GM18951 (cell line): ENCODE measurements around the gene PPM1N.

Experiments
- POLR2A ChIP-seq: IDR thresholded peaks from 4 replicates; pipeline ENCODE4 v1.6.1; 2011; ENCODE audit warnings: mild to moderate bottlenecking; ENCODE audit not compliant: insufficient read length, insufficient read depth; ENCODE audit errors: extremely low read depth
- in situ Hi-C: fragments of 300-500 bp; cut with MboI; formaldehyde crosslinking; loops from one replicate; pipeline ENCODE4 v1.12.0; 2022; ENCODE audit warnings: low sequenced_read_pairs, mixed read lengths, inconsistent platforms; ENCODE audit not compliant: unreplicated experiment

The PPM1N gene

GRCh38 chr19:45498411-45499195 is at the start of gene PPM1N:
TSS of gene PPM1N (plus strand) at chr19:45498443. CDS start at chr19:45498473, 30 bp downstream.
- peak; percentile 24 for TF ChIP-seq POLR2A
- in situ Hi-C loops = no loop called here

- in situ Hi-C loops = no loop called here
- TF ChIP-seq POLR2A = no peak
These were observed 49.4 kb upstream of the PPM1N start for GRCh38 chr19:45448887-45449299.

- in situ Hi-C loops = no loop called here
- no peak for TF ChIP-seq POLR2A
These were observed 48.3 kb upstream of the PPM1N start for GRCh38 chr19:45450012-45450333.

GRCh38 chr19:45451131-45451849 is 47.0 kb upstream of the PPM1N start:
- in situ Hi-C loops = no loop called here
- no peak for TF ChIP-seq POLR2A

GRCh38 chr19:45451850-45452387 is 46.3 kb upstream of the PPM1N start:
- TF ChIP-seq POLR2A = no peak
- in situ Hi-C loops = no loop called here

GRCh38 chr19:45455707-45456499 is 42.3 kb upstream of the PPM1N start:
- TF ChIP-seq POLR2A = no peak
- in situ Hi-C loops = no loop called here

- TF ChIP-seq POLR2A = no peak
- in situ Hi-C loops = no loop called here
These were observed 41.8 kb upstream of the PPM1N start for GRCh38 chr19:45456500-45456815.

- no peak for TF ChIP-seq POLR2A
- in situ Hi-C loops = no loop called here
These were observed 40.5 kb upstream of the PPM1N start for GRCh38 chr19:45457776-45458175.

GRCh38 chr19:45460807-45461347 is 37.4 kb upstream of the PPM1N start:
- TF ChIP-seq POLR2A = no peak
- in situ Hi-C loops = no loop called here

GRCh38 chr19:45462174-45462573 is 36.1 kb upstream of the PPM1N start:
- no peak for TF ChIP-seq POLR2A
- in situ Hi-C loops = no loop called here

GRCh38 chr19:45463241-45463640 is 35.0 kb upstream of the PPM1N start:
- TF ChIP-seq POLR2A = no peak

GRCh38 chr19:45464274-45464673 is 34.0 kb upstream of the PPM1N start:
- in situ Hi-C loops = no loop called here
- no peak for TF ChIP-seq POLR2A

More at GRCh38 chr19:45463241-45463640, 35.0 kb upstream of the PPM1N start:
- in situ Hi-C loops = no loop called here

GRCh38 chr19:45464852-45465441 is 33.3 kb upstream of the PPM1N start:
- in situ Hi-C loops = no loop called here
- no peak for TF ChIP-seq POLR2A
